ENCODE measurements around the gene FAM174C.

GRCh38 chr19:1241417-1242095 is 33.8 kb upstream of the FAM174C start, which contains the start of gene ATP5F1D:
- peak in 1 of 7 experiments; percentile 17 for TF ChIP-seq CTCF (IDR thresholded peaks at IDR 0.05)
- TF ChIP-seq POLR2A (IDR thresholded peaks at IDR 0.05), result peak; percentile 44 to 62 (median 59)
